ENCODE measurements around the gene DRAP1. TPM values are rescaled to one million over a fixed set of nuclear protein-coding genes. Genes with fewer than 3 reads are reported as not detected.

The DRAP1 gene
- total RNA-seq, 1 experiment from 2014 or later, result 122 TPM

DNA sequence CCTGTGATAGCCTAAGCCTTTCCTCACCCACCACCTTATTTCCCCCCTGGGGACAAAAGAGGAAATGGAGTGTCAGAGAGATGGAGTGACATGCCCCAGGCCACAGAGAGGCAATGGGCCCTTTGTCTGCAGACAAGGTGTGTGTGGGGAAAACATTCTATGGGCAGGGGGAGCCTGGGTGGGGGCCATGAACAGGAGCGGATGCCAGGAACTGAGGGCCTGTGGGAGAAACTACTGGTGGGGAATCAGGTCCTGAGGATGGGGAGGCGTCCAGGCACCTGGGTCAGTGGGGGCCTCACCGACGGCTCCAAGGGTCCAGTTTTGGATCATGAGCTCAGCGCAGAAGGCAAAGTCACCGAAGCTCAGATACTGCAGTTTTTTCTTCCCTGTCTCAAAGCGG lies 34.0 kb upstream of the DRAP1 start:
- no peak for TF ChIP-seq EZH2 (IDR thresholded peaks at IDR 0.05; ENCODE audit: borderline replicate concordance, low read depth, low read length, poor library complexity, severe bottlenecking)
- TF ChIP-seq, protein P1, sequence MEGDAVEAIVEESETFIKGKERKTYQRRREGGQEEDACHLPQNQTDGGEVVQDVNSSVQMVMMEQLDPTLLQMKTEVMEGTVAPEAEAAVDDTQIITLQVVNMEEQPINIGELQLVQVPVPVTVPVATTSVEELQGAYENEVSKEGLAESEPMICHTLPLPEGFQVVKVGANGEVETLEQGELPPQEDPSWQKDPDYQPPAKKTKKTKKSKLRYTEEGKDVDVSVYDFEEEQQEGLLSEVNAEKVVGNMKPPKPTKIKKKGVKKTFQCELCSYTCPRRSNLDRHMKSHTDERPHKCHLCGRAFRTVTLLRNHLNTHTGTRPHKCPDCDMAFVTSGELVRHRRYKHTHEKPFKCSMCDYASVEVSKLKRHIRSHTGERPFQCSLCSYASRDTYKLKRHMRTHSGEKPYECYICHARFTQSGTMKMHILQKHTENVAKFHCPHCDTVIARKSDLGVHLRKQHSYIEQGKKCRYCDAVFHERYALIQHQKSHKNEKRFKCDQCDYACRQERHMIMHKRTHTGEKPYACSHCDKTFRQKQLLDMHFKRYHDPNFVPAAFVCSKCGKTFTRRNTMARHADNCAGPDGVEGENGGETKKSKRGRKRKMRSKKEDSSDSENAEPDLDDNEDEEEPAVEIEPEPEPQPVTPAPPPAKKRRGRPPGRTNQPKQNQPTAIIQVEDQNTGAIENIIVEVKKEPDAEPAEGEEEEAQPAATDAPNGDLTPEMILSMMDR (conservative IDR thresholded peaks at IDR 0.05; ENCODE audit: low read depth, low read length), result no peak
- Histone ChIP-seq H3K27me3 (replicated peaks; ENCODE audit: insufficient read depth, low read depth, low read length, poor library complexity) (no peaks in the 10 kb centered on the region), H3K4me3 (ENCODE audit: low read depth, low read length, poor library complexity, severe bottlenecking) (no peak overlapping the region), H3K9me3 (ENCODE audit: low read depth, low read length, poor library complexity, severe bottlenecking) (no peaks in the 10 kb centered on the region), H3K36me3 (ENCODE audit: insufficient read depth, low read length, poor library complexity, severe bottlenecking) (peaks cover 48% of the 10 kb centered on the region), H3K27ac (ENCODE audit: low read depth, low read length, poor library complexity, severe bottlenecking) (no peak overlapping the region), H3K4me1 (ENCODE audit: insufficient read depth, low read length, poor library complexity, severe bottlenecking) (peaks cover 20% of the 10 kb centered on the region)
- ChIA-PET POLR2A (ENCODE audit: low non-redundant PET) (interaction anchor here (0.5 to 0.9 kb wide), 2 partner anchors 17 to 1536 kb away, joined by 3 to 13 read pairs; no protein-coding TSS in a partner anchor), CTCF (interaction anchor here (0.6 to 2.3 kb wide), 9 partner anchors 11 to 179 kb away, joined by 3 to 16 read pairs (median 6); partner anchors contain the start of genes FOSL1 and MUS81)
- DNase-seq (ENCODE audit: low spot score), result no peak
- intact Hi-C loops (cut with micrococcal nuclease; ENCODE audit: unreplicated experiment), result no loop called here
- BruUV-seq (replicated peaks), result no TSS peak

DNA sequence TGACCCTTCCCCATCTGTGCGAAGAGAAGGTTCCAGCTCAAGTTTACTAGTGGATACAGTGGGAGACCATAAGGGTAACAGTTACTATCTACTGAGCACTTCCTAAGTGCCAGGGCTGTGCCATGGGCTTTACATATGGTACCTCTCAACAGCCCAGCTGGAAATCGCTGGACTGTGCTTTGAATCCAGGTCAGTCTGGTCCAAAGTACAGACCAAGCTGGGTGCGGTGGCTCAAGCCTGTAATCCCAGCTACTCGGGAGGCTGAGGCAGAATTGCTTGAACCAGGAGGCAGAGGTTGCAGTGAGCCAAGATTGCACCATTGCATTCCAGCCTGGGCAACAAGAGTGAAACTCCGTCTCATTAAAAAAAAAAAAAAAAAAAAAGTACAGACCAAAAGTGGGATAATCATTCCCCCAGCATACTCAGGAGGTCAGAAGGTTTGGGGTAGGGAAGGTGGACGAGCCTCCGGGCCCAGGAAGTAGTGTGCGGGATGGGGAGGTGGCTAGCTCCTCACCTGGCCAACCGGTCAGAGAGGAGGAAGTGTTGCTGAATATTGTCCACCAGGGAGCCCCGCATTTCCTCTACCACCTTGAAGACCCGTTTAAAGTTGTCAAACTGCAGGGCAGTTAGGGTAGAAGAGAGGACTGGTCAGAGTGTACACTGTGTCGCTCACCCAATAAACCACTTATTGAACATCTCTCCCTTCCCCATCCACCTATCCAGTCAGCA lies 33.3 kb upstream of the DRAP1 start:
- Histone ChIP-seq H3K9me3 (ENCODE audit: low read depth, low read length, poor library complexity, severe bottlenecking) (no peaks in the 10 kb centered on the region), H3K4me1 (ENCODE audit: insufficient read depth, low read length, poor library complexity, severe bottlenecking) (peaks cover 21% of the 10 kb centered on the region), H3K27me3 (replicated peaks; ENCODE audit: insufficient read depth, low read depth, low read length, poor library complexity) (no peaks in the 10 kb centered on the region), H3K27ac (ENCODE audit: low read depth, low read length, poor library complexity, severe bottlenecking) (no peak overlapping the region), H3K36me3 (ENCODE audit: insufficient read depth, low read length, poor library complexity, severe bottlenecking) (peaks cover 48% of the 10 kb centered on the region), H3K4me3 (ENCODE audit: low read depth, low read length, poor library complexity, severe bottlenecking) (no peak overlapping the region)
- no peak for DNase-seq (ENCODE audit: low spot score)
- CTCF ChIA-PET, result interaction anchor here (0.6 to 2.3 kb wide), 4 partner anchors 15 to 173 kb away, joined by 3 to 16 read pairs (median 8); partner anchors contain the start of genes FOSL1 and MUS81
- intact Hi-C loops (cut with micrococcal nuclease; ENCODE audit: unreplicated experiment), result no loop called here
- BruUV-seq (replicated peaks), result no TSS peak
- TF ChIP-seq EZH2 (IDR thresholded peaks at IDR 0.05; ENCODE audit: borderline replicate concordance, low read depth, low read length, poor library complexity, severe bottlenecking), result no peak
- TF ChIP-seq, protein P1 (conservative IDR thresholded peaks at IDR 0.05; ENCODE audit: low read depth, low read length), result no peak
- POLR2A ChIA-PET (ENCODE audit: low non-redundant PET), result no interaction called here

DNA sequence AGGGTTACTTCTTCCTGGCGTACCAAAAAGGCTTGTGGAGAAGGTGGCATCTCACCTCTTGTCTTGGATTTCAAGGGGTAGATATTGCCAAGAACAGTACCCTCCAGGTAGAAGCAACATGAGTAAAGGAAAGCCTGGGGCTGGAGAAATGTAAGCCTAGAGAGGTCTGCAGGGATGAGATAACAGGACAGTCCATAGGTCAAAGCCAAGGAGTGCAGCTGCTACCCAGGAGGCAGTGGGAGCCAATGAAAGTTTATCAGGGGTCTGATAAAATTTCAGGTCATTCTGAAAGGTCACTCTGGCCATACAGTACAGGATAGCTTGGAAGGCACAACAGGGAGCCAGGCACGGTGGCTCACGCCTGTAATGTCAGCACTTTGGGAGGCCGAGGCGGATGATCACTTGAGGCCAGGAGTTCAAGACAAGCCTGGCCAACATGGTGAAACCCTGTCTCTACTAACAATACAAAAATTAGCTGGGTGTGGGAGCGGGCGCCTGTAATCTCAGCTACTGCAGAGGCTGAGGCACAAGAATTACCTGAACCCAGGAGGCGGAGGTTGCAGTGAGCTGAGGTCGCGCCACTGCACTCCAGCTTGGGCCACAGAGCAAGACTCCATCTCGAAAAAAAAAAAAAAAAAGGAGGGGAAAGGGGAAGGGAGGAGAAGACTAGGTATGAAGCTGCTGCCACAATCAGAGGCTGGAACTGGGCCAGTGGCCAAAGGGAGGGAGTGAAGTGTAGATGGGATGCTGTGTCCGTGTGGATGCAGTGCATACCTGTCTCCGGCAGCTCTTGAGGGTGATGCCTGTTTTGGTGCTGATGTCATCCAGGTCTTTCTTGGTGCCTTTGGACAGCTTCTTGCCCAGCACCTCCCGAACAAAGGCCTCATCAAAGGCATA lies 32.2 kb upstream of the DRAP1 start:
- Histone ChIP-seq H3K9me3 (ENCODE audit: low read depth, low read length, poor library complexity, severe bottlenecking) (no peaks in the 10 kb centered on the region), H3K27ac (ENCODE audit: low read depth, low read length, poor library complexity, severe bottlenecking) (peak overlapping the region; percentile 85), H3K27me3 (replicated peaks; ENCODE audit: insufficient read depth, low read depth, low read length, poor library complexity) (no peaks in the 10 kb centered on the region), H3K36me3 (ENCODE audit: insufficient read depth, low read length, poor library complexity, severe bottlenecking) (peaks cover 48% of the 10 kb centered on the region), H3K4me1 (ENCODE audit: insufficient read depth, low read length, poor library complexity, severe bottlenecking) (peaks cover 26% of the 10 kb centered on the region), H3K4me3 (ENCODE audit: low read depth, low read length, poor library complexity, severe bottlenecking) (peak overlapping the region; percentile 72)
- no peak for TF ChIP-seq EZH2 (IDR thresholded peaks at IDR 0.05; ENCODE audit: borderline replicate concordance, low read depth, low read length, poor library complexity, severe bottlenecking)
- TF ChIP-seq, protein P1 (conservative IDR thresholded peaks at IDR 0.05; ENCODE audit: low read depth, low read length), result no peak
- no peak for DNase-seq (ENCODE audit: low spot score)
- intact Hi-C loops (cut with micrococcal nuclease; ENCODE audit: unreplicated experiment), result no loop called here
- ChIA-PET POLR2A (ENCODE audit: low non-redundant PET) (no interaction called here), CTCF (interaction anchor here (1.1 to 2.1 kb wide), 2 partner anchors 18 to 25 kb away, joined by 3 to 31 read pairs; no protein-coding TSS in a partner anchor)
- BruUV-seq (replicated peaks), result no TSS peak
